GM19395 (cell line): ENCODE data around the gene SLC6A7.

ENCODE experiments used
- ATAC-seq: cut with Tn5 transposase; IDR thresholded peaks from one replicate; pipeline ENCODE4 v1.9.1; 2021; ENCODE audit warnings: mild to moderate bottlenecking, moderate library complexity; ENCODE audit not compliant: unreplicated experiment

The SLC6A7 gene

DNA sequence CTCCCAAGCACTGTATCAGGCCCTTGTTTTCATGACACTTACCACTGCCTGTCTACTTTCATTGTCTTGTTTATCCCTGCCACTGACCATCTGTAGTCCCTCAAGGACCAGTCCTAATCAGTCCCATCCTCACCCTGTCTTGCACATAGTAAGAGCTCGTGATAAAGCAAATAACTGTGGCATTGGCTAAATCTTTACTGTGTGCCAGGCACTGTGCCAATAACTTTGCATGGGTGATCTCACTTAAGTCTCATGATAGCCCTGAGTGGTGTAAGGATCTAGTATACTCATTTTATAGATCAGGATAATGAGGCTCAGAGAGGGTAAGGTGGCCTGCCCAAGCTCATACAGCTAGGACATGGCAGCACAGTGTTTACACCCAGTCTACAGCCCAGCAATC lies 17.7 kb upstream of the SLC6A7 start:
- ATAC-seq: no peak

DNA sequence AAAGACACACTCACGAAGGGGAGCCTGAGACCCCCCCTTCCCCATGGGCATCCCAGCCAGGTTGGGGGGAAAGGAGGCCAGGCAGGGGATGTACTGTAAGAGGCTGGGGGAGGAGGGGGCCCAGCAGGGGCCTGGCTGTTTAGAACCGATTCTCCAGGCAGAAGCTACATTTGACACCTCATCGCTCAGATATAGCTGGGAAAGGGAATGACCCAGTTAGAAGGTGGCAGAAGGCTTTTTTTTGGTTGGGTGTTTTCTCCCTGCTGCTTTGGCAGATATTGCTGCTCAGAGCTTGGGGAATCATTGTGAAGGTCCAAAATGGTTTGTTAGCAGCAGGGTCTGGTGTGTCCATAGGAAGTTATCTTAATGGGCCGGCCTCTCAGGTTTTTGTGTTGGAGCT lies 17.3 kb upstream of the SLC6A7 start:
- no peak for ATAC-seq

DNA sequence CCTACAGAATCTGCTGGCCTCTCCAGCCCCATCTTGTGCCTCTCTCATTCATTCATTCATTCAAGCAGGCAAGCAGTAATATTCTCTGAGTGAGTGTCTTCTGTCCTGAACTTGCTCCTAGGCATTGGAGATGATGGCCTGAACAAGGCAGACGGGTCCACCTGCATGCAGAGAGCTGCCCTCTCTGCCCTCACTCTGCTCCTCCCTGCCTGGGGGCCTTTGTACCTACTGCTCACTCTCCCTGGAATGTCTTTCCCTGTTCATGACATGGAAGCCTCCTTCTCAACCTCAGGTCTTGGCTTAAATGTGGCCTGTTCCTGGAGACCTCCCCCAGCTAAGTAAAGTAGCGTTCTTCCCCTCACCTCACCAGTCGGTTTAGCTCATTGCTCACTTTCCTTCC lies 16.7 kb upstream of the SLC6A7 start:
- no peak for ATAC-seq

DNA sequence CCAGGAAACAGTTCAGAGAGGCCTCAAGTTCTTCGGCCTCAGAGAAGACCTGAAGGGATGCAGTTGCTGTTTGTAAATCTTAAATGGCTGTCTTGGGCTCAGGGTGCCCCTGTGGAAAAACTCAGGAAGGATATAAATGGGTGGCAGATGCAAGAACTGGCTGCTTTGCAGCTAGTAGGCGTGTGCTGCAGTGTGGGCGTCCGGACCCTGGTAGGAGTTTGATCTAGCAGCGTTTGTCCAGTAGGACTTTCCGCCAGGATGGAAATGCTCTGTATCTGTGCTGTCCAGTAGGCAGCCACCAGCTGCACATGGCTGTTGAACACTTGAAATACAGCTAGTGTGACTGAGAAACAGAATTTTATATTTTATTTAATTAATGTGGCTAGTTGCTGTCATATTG lies 15.6 kb upstream of the SLC6A7 start:
- ATAC-seq: no peak

DNA sequence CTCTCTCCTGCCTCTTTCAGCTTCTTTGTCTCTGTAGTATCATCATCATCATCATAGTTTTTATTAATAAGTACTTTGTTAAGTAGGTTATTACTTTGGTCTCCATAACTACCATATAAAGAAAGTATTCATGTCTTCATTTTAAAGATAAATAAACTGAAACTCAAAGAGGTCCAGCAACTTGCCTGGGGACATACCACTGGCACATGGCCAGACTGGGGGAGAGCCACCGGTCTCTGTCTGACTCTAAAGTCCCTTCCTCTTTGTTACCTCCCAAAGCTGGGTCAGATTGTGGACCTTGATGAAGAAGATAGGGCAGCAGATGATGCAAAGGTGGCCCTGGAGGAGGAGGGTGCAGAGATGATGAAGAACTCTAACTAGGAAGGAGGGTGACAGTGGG lies 14.8 kb upstream of the SLC6A7 start:
- ATAC-seq: no peak

DNA sequence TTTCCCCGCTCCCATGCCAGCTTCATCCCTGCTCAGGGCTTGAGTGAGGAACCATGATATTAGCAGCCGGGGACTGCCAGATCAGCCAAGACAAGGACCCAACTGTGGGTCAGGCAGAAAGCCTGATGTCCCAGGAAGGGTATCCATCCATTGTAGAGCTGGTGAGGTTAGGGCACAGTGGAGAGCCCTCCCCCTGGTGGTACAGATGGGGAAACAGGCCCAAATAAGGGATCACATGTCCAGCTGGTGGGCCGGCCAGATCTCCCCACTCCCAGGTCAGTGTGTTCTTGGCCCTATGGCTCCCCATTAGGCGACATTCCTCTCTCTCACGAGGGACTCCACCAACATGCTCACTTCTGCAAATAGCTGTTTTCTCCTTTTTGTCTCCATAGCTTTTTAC lies 14.3 kb upstream of the SLC6A7 start:
- peak; percentile 52 for ATAC-seq

DNA sequence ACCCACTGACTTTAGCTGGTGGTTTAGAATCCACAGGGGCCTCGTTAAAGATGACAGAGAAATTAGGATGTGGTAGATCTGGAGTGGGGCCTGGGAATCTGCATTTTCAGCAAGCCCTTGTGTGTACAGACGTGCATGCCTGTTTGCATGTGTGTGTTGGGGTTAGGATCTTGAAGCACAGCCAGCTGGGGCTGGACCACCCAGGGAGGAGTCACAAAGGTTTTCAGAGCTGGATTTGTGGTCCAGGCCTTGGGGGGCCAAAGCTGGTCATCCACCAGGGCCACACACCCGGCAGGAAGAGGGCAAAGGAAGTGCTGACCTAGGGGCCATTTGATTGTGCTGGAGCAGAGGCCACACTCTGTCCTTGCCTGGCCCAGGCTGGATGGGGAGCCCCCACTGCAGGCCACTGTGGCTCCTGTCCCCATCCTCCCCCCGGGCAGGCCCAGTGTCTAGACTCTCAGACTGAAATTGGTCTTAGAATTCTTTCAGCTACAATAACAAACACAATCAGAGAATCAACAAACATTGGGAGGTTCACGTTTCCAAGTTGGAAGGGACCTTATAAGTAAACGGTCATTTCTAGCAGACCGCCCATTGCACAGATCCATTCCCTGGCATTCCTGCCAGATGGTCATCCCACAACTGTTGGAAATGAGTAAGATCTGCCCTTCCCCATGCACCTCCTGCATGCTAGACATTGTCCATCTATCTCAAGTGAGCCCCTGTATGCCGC lies 13.0 kb upstream of the SLC6A7 start:
- ATAC-seq: no peak

DNA sequence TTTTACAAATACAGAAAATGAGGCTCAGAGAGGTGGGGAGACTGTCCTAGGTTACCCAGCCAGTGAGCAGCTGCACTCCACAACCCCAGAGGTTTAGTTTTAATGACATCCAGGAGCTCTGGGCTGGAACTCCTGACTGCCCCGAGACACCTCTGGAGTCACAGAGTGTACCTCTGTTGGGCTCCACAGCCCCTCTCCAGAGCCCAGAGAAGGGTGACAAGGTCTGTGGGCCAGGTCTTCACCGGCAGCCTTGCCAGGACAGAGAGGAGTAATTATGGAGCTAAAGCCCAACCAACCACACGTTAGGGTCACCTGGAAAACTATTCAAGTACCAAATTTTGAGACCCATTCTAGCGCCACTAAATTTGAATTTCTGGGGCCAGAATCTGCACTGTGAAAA lies 12.1 kb upstream of the SLC6A7 start:
- ATAC-seq: no peak

DNA sequence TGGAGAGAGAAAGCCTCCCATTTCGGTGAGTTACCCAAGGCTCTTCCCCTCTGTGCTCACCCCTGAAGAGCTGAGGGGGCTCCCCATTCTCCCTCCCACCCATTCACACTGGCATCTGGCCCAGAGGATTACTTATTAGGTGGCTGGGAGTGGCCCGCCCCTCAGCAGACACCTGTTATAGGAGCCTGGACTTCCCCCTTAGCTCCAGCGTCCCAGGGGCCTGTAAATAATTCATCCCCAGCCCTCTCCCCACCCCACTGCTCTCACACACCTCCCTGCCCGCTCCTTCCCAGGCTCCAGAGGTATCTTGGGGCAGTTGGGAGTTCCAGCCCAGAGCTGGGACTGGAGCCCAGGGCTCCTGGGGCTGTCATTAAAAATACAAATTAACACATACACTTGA lies 11.6 kb upstream of the SLC6A7 start:
- ATAC-seq: no peak

DNA sequence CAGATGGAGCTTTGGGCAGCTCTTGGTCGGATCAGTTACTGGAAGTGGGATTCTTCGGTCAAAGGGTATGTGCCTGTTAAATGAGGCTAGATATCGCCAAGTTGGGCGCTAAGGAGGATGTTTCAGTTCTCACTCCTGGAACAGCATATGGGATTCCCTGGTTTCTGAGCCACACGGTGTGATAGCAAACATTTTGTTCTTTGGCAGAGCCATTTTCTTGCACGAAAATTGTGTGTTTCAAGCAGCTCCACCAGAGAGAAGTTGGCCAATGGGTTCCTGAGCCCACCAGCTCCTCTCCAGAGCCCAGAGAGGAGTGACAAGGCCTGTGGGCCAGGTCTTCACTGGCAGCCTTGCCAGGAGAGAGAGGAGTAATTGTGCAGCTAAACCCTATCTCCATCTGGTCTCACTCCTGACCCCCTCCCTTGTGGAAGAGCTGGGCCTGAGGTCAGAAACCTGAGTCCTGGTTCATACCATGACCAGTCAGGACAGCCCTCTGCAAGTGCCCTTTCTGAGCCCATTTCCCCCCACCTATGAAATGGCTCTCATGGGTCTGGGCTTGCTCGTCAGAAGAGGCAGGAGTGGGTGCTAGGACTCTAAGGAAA lies 10.7 kb upstream of the SLC6A7 start:
- ATAC-seq: no peak

DNA sequence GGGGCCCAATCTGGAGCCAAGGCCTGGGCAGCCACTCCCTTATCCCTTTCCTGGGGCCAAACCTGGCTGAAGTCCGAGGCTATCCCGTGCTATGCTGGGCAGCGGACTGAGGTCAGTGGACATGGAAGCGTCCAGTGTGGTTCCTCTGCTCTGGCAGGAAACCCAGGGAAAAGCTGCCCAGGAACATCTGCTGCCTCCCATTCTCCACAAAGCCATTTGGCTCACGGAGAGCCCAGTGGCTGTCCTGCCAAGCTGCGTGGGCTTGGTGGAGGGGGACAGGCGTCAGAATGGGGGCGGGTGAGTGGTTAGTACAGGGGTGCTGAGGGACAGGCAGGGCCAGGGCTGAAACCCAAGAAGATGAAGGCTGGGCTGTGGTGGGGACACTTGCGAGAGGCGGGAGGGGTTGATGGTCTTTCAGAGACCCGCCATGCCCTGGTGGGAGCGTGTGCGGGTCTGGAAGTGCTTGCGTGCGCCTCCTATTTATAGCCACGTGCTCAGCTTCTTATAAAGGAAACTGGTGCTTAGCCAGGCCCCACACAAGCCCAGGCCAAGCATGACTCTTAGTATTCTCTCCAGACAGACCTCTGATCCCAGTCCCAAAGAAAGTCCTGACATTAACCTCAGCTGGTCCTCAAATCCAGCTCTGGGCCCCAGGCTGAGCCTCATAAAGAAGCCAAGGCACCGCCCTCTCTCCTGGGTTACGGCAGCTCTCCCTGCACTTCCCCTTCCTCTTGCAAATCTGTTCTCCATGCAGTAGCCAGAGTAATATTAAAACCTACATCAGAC lies 9.4 kb upstream of the SLC6A7 start:
- ATAC-seq: no peak

DNA sequence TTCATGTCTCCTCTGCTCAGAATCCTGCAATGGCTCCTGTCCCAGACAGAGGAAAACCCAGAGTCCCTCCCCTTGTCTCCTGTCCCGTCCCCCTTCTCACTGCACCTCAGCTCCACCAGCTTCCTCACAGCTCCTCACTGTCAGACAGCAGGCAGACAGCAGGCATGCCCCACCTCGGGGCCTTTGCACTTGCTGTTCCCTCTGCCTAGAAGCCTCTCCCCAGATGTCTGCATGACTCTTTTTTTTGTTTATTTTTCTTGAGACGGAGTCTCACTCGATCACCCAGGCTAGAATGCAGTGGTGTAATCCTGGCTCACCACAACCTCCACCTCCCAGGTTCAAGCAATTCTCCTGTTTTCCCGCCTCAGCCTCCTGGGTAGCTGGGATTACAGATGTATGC lies 8.8 kb upstream of the SLC6A7 start:
- ATAC-seq: no peak

DNA sequence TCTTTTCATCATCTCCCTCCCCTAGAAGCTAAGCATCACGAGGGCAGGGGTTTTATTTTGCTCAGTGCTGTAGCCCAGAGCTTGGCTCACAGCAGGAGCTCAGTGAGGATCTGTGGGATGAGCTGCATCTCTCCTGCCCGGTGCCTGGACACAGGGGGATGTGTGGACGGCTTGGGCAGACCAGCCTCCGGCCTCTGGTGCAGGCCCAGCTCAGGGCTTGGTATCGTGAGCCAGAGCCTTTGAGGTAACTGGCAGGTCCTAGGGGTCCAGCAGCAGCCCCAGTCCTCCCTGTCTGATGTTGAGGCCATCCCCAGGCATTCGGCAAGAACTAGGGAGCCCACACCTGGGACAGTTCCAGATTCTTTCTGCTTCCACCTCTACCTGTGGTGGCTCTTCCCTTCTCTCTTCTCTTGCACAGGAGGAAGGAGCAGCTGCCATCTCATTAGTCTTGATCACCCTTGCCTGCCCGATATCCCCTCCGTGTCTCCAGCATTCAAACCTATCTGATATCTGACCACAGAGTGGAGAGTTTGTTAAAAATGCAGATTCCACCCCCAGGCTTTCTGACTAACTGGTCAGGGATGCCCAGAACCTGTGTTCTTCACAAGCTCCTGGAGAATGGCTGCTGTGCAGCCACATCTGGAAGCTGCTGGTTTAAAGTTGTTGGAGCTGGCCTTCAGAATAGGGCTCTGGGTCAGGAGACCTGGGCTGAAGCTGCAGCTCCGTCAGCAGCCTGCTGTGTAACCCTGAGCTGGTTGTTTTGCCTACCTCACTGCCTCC lies 7.9 kb upstream of the SLC6A7 start:
- ATAC-seq: no peak

DNA sequence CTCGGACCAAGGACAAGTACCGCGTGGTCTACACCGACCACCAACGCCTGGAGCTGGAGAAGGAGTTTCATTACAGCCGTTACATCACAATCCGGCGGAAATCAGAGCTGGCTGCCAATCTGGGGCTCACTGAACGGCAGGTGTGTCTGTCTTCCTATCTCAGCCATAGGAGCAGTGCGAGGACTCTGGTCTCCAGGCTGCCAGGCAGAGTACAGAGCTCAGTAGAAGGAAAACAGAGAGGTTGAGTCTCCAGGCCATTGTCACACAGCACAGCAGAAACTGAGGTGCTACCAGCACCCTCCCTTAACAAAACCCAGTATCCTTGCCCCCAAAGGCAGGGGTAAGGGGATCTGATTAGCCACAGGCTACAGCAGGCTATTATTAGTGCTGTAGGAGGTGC lies 7.1 kb upstream of the SLC6A7 start:
- no peak for ATAC-seq

DNA sequence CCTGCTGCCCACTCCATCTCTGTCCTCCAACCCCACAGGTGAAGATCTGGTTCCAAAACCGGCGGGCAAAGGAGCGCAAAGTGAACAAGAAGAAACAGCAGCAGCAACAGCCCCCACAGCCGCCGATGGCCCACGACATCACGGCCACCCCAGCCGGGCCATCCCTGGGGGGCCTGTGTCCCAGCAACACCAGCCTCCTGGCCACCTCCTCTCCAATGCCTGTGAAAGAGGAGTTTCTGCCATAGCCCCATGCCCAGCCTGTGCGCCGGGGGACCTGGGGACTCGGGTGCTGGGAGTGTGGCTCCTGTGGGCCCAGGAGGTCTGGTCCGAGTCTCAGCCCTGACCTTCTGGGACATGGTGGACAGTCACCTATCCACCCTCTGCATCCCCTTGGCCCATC lies 6.4 kb upstream of the SLC6A7 start:
- ATAC-seq: no peak

DNA sequence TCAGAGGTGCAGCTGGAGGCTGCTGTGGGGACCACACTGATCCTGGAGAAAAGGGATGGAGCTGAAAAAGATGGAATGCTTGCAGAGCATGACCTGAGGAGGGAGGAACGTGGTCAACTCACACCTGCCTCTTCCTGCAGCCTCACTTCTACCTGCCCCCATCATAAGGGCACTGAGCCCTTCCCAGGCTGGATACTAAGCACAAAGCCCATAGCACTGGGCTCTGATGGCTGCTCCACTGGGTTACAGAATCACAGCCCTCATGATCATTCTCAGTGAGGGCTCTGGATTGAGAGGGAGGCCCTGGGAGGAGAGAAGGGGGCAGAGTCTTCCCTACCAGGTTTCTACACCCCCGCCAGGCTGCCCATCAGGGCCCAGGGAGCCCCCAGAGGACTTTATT lies 5.9 kb upstream of the SLC6A7 start:
- no peak for ATAC-seq

DNA sequence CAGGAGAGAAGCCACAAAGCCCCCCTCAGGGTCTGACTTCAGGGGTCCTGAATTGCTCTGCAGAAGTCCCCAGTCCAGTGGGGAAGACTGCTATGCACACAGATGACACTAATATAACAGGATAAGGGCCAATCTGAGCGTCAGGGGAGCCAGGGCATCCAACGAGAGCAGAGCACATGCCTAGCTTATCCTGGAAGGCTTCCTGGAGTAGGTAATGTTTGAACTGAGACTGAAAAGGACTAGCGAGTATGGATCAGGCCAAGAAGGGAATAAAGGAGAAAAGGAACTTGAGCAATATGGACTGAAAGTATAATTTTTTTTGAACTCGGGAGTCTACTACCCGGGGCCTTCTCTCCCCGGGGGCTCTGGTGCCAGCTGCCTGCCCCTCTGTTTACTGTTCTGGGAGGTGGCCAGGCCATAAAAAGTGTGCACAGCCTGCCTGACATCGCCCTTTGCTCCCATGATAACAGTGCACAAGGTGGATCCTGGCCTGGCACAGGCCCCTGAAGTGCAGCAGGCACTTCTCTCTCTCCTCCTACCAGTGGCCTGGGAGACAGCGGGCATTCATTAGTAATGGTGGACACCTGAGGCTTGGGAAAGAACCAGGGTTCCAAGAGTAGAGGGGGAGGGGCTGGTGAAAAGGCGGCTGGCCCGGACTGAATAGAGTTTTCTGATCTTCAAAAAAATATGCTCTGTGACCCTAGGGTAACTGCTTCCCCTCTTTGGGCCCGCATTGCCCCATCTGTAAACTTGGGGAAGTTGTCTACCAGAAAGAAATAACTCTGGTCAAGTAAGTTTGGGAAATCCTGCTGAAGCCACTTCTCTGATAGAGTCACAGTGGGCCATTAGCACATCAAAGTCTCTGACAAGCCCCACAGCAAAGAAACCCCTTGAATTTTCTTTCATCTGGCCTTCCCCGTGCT lies 4.6 kb upstream of the SLC6A7 start:
- ATAC-seq: no peak

DNA sequence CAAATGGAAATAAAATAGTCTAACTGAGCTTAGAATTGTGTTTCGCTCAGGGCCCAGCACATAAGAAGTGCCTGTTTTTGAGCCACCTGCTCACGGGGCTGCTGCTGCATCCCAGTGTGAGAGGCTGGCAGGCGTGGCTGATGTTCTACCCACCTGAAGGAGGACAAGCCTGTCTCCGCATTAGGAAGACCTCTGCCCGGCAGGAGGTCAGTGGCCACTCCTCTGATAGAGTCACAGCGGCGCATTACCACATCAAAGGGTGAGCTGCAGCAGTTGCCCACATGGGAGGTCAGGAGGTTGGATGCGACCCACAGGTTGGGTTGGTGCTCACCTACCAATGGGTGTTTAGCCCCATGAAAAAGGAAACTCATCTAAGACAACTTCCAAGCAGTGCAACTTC lies 3.7 kb upstream of the SLC6A7 start:
- no peak for ATAC-seq

DNA sequence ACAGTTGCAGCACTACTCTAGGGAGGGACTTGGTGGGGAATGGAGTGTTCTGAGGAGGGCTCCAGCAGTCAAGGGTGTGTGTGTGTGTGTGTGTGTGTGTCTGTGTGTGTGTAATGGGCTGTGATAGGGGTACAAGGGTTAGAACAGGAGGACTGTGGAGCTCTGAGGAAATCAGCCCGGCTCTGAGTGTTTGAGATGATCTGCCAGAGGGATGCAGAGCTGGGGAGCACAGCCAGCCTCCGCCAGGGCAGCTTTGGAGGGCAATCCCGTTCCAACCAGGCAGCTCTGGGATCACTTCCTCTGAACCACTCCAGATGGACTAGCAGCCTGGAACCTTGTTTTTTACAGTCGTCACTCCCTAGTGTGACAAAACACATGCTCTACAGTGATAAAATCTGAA lies 3.0 kb upstream of the SLC6A7 start:
- ATAC-seq: no peak

DNA sequence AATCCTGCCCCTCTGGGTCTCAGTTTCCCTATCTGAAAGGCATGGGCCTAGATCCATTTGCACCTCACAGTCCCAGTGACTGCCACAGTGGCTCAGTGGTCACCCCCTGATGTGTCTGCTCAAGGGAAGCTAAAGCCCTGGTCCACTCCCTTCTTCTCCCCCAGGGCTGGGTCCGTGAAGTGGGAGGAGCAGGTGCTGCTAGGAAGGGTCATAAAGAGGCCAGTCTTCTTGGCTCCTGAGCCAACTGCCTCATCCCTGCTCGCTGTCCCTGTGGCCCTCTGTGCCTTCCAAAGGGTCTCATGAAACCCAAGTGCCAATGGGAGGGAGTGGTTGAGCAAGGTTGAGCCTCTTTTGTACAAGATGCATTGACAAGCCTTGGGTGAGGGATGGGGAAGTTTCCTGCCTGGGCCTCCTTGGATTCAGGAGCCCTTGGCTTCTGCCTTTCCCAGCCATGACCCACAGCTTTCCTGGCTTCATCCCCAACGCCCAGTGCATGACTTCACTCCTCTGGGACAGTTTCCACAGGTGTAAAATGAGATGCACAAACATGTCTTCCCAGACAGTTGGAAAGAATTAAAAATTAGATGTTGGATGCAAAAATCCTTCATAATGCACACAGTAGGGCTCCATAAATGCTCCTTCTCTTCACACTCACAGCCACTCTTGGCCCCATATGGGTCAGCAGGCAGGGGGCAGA lies 1.6 kb upstream of the SLC6A7 start:
- ATAC-seq: no peak
